ENCODE data around the gene SPATA3.
A peak's percentile ranks its signal among the peaks of the same experiment; 100 is the strongest.
"Not testable (repeated sequence)": the region's sequence is repeated elsewhere in the genome, so short reads cannot be mapped to it uniquely, and the experiment has no call there.

The SPATA3 gene

DNA sequence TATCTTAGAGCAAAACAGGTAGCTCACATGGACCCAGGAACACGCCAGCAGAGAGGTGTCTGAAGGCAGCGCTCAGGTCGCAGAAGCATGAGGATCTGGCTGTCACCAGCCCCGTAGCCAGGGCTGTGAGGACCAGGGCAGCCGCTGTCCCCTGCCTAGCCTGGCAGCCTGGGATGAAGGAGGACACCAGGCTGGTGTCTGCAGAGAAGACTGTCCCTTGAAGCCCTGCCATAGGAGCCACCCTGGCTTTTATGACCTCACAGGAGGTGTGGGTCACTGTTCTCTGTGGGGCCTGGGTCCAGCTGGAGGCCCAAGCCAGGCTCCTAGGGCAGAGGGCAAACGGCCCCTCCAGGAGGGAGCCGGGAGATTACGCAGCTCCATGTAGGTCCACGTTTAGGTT is at the start of gene SPATA3:
Gene SPATA3, plus strand, starts transcription at position 301 of the 400 bp plus-strand sequence. CDS start 113 bp downstream, outside the sequence.
- no peak for FAIRE-seq

DNA sequence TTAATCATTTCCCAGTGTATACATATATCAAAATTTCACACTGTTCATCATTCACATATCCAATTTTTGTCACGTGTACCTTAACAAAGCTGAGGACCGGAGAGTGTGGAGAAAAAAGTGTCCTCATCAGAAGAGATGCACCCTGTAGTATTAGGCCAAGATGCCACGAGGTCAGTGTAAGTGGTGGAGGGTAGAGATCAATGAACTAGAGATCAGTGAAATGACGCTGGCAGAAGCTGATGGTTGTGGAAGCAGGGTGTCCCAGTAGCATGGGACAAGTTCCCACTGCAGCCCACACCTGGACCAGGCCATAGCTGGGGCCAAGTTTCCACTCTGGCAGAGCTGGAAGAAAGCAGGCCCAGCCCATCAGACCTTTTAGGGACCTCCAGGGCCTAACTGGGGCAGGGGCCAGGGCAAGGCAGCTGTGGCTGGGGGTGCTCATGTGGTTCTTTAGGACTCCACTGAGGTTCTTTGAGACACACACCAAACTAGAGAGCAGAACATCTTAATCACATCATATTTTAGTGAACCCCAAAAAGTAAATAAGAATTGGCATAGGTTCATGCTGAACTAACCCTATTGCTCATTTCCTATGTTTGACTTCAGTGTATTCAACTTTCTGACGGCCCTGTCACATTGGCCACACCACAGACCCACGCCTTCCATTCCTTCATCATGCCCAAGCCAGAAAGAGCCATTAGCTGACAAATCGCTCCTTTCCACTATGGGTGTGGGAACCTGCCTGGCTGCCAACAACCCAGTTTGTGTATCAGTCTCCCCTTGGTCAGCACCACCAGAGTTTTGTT is 49.3 kb upstream of the SPATA3 start:
- FAIRE-seq, result no peak

DNA sequence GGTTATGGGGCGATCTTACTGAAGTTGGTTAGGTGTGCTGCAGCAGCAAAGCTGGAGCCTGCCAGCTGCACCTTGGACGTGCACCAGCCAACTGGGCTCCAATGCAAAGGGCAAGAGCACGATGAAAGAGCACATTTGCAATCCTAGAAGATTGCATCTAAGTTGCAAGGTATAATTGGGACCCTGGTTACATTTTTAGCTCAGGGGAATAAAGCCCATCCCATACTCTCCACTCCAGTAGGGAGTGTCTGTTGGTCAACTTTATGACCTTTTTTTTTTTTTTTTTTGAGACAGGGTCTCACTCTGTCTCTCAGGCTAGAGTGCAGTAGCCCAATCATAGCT is 48.7 kb upstream of the SPATA3 start:
- no peak for FAIRE-seq

DNA sequence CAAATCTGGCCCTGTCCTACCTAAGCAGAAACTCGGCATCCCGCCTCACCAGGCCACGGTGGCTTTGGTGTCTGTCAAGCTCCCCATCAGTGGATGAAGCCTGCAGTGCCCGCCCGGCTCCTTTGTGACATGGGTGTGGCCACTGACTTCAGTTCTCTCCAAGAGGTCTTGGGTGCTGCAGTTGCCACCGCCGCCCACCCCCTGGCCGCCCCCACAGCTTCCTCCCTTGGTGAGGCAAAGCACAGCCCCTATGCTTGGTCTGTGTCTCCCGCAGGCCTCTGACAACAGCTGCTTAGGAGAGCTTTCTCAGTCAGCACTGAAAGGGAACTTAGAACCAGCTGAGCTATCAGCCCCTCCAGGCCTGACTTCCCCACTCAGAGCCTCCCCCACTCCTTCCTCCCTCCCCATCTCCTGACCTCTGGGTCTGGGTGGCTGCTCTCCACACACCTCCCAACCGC is 48.0 kb upstream of the SPATA3 start:
- FAIRE-seq, result no peak

DNA sequence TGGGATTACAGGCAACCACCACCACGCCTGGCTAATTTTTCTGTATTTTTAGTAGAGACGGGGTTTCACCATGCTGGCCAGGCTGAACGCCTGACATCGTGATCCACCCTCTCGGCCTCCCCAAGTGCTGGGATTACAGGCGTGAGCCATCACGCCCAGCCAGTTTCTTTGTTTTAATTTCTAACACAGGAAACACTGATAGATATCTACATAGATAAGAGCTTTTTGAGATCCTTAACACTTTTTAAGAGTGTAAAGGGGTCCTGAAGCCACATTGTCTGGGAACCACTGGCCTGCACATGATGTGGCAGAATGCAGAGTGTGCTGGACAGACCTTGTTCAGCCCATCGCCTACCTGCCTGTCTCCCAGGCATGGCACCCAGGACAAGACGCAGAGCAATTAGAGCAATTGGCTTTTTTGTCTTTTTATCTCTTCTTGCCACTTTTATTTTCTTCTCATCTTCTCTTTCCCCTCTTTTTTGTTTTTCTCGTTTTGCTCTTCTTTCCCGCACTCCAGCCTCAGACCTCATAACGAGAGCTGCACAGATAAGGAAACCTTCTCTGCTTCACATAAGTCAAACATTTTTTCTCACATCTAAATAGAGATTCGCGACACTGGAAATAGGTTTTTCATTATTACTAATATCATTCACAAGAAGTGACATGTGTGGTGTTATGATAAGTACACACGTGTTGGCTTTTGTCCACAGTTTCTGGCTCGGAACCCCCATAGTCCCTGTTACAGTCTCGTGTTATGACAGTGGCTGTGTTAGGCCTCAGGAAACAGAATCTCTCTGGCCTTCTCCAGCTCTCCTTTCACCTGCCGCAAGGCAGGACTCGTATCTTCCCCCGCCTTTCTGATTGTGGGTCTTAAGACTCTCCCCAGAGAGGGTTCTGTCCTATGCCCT is 45.7 kb upstream of the SPATA3 start:
- FAIRE-seq, result no peak

DNA sequence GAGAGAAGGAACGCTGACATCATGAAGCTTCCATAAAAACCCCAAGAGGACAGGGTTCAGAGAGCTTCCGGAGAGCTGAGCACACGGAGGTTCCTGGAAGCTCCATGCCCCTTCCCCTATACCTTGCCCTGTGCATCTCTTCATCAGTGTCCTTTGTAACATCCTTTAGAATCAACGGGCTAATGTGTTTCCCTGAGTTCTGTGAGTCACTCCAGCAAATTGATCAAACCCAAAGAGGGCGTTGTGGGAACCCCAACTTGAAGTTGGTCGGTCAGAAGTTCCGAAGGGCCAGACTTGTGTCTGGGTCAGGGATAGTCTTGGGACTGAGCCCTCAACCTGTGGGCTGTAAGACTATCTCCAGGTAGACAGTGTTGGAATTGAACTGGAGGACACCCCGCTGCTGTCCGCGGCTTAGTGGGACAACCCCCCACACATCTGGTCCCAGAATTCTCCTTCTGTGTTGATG is 45.0 kb upstream of the SPATA3 start:
- FAIRE-seq, result no peak

DNA sequence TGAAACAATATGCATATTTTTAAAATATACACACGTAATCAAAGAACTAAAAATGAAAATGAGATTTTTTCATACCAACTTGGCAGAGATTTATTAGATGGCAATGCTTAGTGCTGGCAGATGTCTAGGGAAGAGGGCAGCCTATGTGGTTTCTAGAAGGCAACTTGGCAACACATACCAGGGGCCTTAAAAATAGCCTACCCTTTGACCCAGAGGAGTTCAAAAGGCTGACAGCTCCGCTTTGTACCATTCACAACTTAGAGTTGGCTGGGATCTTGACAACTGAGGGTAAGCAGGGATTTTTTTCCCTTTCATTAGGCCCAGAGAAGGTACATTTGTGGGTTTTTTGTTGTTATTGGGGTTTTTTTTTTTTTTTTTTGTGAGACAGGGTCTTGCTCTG is 44.5 kb upstream of the SPATA3 start:
- FAIRE-seq, result no peak

DNA sequence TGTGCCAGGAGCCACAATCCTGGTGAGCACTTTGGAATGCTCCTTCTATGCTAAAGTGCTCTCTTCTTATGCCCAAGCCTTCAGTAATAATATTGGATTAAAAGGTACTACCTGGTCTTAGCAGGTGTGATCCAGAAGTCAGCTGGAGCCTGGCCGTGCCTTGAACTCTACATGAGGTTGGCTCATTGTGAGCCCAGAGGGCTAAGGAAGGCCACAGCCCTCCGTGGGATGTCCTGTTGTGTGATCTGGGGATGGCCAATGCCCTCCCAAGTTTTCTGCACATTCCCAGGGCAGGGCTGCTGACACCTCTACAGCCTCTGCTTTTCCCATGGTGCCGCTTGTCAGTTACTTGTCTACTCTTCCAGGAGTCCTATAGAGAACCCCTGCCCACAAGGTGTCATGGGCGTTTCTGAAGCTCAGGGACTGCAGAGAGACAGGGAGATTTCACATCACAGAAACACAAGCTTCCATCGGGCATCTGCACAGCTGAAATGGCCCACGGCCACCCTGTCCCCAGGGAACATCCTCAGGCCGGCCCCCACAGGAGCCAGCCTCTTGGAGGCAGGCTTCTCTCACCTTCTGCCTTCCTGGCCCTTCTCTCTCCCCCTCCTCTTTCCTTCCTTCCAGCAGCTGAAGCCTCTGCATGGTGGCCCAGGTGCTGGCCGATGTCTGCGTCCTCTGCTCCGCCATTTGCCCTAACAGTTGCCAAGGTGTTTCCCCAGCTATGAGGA is 43.5 kb upstream of the SPATA3 start:
- no peak for FAIRE-seq

DNA sequence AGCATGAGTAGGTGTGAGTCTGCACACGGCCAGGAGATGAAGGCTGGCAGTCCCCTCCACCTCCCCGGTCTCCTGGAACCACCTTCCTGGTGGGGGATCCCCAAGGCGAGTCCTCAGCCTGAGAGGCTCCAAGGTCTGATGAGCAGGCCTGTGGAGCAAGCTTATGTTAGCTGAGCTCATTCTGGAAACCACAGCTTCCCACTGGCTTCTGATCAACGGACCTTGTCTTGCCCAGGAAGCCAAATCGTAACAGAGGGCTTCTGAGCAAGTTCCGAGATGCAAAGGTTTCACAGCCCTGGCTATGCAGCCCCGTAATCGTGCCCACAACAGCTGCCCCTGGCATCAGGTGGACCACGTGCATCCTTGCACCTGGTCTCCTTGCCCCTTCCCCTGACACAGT is 42.1 kb upstream of the SPATA3 start:
- no peak for FAIRE-seq

DNA sequence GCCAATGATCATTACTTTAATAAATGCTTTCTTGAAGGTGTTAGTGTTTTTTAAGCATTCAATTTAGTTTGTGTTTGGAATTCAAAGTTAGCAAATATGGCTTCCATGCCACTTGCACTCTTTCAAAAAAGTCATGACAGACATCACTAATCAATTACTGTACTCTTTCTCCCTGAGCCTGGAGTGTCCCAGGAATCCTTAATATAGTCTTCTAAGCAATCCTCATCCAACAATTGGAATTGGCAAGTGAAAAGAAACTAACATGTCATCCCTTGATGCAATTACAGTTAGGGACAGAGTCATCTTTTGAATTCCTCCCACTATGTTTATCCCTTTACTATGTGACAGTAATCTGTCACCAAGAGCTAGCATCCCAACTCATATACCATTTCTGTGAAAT is 41.2 kb upstream of the SPATA3 start:
- no peak for FAIRE-seq

DNA sequence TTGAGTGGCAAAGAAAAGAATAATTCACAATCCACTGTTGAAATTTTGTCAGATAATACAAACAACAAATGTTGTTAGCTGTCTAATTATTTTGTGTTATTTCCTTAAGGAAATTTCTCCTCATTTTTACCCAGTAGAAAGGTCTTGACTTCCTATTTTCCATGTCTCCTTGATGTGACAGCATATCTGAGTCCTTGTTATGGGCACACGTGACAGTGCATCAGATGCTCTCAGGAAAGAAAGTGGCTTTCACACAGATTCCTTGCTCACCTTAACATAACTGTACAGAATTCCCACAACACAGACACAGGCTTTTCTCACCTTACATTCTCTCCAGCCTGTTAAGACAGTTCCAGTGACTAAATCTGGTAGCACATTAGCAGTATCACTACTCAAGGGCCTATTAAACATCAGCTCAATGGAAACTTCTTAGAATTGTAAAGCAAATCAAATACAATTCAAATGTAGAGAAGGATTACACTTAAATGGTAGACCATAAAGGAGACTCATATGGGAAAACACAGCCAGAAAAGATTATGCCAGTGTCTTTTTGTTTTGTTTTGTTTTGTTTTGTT is 40.7 kb upstream of the SPATA3 start:
- FAIRE-seq, result no peak

DNA sequence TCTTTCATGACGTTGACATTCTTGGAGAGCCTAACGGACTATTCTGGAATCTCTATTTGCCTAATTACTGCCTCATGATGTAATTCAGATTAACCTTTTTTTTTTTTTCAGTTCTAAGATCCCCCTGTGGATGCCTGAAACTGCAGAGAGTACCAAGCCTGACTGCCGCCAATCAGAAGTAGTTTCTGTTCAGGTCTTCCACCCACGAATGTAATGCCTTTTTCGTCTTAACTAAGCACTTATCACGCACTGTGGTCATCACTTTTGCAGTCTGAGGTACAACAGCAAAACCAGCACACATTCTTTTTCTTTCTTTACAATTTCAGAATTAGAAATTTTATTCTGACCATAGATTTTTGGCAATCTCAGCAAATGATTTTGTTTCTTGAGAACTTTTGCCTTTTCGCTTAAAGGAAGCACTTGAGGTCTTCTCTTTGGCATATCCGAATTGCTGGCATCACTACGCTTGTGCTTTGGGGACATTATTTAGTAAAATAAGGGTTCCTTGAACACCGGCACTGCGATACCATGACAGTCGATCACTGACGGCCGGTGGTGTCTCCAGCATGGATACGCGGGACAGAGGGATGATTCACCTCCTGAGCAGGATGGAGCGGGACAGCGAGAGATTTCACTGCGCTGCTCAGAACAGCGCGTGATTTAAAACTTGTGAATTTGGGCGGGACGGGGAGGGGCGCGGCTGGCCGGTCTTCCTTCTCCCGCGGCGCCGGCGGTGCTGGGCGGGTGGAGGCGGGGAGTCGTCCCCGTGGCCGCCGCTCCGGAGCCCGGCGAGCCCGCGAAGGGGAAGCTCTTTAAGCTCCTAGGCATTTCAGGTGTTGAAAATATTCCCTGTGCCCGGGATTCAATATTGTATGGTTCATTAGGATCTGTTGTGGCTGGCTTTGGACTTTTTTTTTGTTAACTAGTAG is 38.8 kb upstream of the SPATA3 start:
- FAIRE-seq, result no peak

DNA sequence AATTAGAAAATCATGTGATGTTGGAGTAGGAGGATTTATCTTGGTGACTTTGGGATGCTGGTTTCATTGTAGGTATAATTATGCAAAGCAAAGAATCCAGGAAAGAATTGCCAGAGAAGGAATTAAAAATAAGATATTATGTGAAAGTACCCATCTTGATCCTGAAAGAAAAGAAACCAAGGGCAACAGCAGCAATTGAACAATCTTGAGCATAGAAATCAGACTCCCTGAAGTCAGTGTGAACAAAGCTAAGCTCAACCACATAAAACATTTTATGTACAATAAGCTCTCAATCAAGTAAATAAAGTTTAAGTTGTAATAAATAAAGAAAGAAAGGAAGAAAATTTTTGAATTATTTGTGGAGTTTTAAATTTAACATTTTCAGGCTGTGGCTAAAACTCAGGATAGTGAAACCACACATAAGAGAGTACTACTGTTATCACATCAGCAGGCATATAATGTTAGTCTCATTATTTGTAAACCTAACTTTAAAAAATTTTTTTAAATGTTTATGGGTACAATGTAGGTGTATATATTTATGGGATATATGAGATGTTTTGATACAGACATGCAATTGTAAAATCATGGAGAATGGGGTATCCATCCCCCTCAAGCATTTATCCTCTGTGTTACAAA is 38.0 kb upstream of the SPATA3 start:
- peak; percentile 21 for FAIRE-seq

DNA sequence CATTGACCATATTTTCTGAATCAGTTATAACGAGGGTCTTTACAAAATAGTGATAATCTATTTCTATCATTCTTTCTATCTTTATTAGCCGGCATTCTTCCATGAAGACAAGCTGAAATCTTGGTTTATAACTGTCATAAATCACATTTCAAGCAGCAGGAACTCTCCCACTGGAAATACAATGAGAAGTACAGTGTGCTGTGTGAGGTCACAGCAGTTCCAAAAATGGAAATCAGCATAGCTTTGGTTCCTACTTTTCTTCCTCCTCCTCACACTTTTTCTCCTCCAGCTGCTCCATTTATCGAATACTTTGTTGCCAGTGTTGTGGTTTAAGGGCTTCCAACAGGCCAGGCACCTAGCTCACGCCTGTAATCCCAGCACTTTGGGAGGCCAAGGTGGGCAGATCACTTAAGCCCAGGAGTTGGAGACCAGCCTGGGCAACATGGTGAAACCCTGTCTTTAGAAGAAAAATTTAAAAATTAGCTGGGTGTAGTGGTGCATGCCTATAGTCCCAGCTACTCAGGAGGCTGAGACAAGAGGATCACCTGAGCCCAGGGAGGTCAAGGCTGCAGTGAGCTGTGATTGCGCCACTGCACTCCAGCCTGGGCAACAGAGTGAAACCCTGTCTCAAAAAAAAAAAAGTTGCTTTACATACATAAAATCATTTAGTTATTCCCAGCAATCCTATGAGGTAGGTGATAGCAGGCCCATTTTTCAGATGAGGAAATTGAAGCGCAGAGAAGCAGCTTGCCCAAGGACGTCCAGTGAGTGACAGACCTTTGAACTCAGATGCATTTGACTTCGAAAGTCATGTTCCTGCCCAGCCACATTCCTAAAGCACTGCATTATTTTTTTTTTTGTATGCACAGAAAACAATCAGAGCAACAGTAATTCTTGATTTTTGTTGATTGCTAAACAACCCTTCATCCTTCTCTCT is 36.8 kb upstream of the SPATA3 start:
- no peak for FAIRE-seq

DNA sequence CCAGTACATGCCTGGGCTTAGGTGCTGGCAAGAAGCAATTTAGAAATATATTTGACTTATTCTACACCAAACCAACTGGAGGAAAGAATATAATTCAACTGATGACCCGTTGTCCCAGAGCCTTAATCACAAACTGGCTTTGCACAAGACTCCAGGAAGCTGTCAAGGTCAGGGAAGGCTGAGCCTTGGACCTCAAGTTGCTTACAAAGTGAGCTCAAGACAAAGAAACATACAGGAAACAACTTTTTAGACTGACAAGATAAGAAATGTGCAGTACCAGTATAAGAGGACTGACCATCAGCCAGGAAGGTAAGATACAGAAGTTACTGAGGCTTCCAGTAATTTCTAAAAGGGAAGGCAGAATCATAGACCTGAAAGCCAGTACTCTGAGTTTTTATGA is 35.9 kb upstream of the SPATA3 start:
- FAIRE-seq, result no peak

DNA sequence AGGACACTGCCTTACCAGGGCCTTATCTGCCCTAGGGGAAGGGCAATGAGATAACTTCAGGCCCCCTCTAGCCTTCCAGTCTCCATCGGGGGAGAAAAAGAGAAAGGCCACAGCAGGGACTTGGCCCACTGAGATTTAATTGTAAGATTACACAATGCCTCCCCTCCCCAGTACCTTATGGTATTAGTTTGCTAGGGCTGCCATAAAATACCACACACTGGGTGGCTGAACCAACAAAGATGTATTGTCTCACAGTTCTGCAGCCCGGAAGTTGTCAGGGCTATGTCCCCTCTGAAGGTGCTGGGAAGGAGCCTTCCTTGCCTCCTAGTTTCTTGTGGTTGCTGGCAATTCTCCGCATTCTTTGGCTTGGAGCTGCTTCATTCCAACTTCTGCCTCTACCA is 34.8 kb upstream of the SPATA3 start:
- no peak for FAIRE-seq

DNA sequence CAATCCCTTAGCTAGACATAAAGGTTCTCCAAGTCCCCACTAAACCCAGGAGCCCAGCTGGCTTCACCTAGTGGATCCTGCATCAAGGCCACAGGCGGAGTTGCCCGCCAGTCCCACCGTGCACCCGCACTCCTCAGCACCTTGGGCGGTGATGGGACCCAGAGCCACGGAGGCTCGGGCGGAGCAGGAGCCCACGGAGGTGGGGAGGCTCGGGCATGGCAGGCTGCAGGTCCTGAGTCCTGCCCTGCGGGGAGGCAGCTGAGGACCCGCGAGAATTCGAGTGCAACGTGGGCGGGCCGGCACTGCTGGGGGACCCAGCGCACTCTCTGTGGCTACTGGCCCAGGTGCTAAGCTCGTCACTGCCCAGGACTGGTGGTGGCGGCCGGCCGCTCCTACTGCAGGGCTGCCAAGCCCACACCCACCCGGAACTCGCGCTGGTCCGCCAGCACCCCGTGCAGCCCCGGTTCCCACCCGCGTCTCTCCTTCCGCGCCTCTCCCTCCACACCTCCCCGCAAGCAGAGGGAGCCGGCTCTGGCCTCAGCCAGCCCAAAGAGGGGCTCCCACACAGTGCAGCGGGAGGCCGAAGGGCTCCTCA is 31.7 kb upstream of the SPATA3 start:
- no peak for FAIRE-seq

DNA sequence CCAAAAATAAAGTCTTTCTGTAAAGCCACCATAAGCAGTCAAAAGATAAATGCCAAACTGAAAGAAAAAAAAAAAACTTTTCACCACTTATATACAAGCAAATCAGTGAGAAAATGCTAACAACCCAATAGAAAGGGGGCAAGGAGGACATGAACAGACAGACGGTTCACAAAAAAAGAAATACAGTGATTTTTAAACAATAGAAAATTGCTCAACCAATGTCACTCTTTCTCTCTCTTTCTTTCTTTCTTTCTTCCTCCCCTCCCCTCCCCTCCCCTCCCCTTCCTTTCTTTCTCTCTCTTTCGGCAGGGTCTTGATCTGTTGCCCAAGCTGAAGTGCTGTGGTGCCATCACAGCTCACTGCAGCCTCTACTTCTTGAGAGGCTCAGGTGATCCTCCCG is 28.8 kb upstream of the SPATA3 start:
- no peak for FAIRE-seq

DNA sequence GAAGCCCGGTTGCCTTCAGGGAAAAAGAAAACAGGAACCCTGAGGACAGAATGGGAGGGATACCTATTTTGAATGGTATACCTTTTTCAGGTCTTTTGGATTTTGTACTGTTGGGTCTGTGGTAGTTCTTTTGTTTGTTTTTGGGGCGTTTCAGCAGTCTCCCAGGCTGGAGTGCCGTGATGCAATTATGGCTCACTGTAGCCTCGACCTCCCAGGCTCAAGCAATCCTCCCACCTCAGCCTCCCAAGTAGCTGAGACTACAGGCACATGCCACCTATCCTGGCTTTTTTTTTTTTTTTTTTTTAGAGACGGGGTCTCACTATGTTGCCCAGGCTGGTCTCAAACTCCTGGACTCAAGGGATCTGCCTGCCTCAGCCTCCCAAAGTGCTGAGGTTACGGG is 27.6 kb upstream of the SPATA3 start:
- not testable (repeated sequence) for FAIRE-seq
